HG02588 (cell line): ENCODE results near the gene DAPK2.
A peak's percentile ranks its signal among the peaks of the same experiment; 100 is the strongest.
"Not testable (repeated sequence)": the region's sequence is repeated elsewhere in the genome, so short reads cannot be mapped to it uniquely, and the experiment has no call there.

ENCODE experiments used
- ATAC-seq: cut with Tn5 transposase; IDR thresholded peaks from one replicate; pipeline ENCODE4 v1.9.1; 2021; ENCODE audit warnings: mild to moderate bottlenecking, moderate library complexity; ENCODE audit not compliant: unreplicated experiment

DAPK2 gene

DNA sequence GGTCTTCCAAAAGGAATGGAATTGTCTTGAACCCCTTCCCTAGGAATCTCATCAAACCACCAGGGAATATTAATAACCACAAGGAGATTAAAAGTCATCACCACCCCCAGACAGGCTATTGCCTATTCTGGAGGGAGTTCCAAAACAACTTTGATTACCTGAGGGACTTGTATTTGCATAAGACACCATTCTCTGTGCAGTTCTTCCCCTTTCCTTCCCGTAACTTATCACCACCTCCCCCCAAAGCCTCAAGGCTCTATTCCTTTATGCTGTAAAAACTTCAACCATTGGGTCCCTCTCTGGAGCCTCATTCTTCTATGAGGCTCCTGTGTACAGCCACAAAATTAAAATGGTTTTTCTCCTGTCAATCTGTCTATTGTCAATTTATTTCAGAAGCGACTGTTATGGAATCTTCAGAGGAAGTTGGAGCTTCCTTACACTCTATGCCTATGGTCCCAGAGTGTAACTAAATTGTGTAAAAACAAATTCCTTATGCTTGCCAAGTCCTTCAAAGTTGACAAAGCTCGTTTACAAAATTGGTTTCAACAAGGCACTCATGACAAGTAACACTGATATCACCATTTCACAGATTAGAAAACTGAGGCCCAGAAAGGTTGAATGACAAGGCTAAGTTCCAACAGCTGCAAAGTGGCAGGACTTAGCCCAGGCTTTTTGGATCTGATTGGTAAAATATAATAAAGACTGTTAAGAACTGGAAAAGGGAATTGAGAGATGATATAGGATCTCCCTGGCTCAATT lies 144.2 kb downstream of the DAPK2 start:
- ATAC-seq, result no peak

DNA sequence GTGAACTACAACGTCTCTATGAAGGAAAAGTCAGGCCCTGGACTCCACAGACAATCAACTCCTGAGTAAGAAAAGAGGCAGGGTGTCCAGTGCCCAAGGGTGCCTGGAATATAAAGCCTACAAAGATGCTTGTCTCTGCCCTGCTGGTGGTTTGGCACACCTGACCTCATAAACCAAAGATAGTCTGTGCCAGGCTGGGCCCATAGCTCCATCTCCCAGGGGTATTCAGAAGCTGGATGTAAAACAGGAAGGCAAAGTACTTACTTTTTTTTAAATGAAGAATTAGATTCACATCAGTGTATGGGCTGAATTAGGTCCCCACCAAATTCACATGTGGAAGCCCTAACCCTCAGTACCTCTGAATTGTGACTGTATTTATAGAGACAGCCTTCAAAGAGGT lies 146.0 kb downstream of the DAPK2 start:
- ATAC-seq, result no peak

DNA sequence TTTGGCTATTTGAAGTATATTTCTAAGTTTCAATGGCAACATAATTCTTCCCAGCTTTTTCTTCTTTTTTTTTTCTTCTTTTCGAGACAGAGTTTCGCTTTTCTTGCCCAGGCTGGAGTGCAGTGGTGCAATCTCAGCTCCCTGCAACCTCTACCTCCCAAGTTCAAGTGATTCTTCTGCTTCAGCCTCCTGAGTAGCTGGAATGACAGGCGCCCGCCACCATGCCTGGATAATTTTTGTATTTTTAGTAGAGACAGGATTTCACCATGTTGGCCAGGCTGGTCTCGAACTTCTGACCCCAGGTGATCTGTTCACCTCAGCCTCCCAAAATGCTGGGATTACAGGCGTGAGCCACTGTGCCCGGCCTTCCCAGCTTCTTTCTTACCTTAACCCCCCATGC lies 146.7 kb downstream of the DAPK2 start:
- not testable (repeated sequence) for ATAC-seq

DNA sequence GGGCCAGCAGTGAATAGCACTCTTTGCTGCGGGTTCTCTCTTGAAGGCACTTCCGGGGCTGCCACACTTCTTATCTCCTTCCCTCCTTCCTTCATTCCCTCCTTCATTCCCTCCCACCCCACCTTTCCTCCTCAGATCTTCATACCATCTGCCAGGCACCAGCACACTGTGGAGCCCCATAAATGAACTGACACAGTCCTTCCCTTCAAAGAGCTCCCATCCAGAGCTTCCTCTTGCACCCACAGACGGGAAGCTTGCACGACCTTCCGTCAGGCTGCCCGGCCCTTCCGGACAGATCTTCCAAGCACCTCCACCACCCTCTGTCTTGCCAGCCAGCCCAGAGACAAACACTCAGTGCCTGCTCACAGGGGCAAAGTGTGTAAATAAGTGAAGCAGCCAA lies 147.1 kb downstream of the DAPK2 start:
- ATAC-seq, result no peak

DNA sequence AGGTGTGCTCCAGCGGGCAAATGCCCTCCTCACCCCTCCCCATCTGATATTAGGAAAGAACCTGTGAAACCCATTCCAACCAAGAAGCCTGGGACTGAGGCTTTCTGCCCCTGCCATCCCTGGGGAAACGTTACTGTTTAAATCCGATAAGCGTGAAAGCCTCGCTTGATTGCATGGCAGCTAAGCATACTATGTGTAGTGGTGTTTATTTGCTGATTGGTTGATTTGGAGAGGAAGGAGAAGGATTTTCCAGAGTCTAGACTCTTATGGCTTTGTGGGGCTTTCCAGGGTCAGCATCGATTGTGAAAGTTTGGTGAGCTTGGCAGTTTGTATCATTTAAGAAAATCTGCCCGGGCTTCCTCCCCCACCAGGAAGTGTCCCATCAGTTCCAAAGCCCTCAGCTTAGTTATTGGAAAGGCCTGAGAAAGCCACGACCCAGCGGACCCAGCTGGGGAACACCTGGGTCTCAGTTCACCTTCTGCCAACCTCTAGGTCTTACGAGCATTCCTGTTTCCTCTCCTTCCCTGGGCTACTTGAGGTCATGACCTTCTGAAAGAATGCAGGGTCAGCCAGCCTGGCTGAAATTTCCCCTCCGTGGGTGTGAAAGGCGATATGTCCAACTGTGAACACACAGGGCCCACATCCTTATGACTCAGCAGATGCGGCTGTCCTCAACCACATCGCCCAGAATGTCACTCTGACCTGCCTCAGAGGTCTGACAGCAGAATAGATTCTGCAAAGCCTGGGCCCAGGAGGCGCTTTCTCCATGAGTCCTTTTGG lies 149.8 kb downstream of the DAPK2 start:
- peak; percentile 71 for ATAC-seq

DNA sequence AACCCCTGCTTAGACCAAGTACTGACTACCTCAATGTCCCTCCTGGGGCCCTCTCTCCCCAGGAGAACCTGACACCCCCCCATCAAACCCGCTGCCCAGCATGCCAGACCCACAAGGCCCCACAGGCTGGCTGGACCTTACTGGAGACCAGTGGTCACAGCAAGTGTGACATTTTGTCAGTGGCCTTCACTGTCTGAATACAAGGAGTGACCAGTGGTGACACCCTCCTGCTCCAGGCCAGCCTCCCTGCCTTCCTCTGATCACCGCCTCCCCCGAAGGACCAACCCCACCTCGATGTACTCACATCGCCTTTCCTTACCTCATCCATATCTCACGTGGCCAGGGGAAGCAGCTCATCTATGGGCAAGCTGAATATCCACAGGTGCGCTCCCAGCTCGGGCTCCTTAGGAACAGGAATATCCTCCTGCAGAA lies 150.5 kb downstream of the DAPK2 start:
- ATAC-seq, result no peak

DNA sequence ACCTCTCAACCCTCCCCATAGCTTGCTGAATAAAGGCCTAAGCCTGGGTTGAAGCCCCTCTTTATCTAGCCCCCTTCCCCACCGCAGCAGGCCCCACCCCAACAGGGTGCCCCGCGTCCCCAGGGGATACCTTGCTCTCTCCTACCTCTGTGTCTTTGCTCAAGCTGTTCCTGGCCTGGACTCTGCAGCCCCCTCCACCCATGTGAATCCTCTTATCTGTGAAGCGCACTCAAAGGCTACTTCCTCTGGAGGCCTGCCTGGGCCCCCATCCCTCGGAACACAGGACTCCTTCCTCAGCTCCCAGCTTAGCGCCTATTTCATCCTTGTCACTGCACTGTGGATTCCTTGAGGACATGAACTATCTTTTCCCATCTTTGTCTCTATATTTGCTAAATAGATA lies 151.1 kb downstream of the DAPK2 start:
- ATAC-seq, result no peak

DNA sequence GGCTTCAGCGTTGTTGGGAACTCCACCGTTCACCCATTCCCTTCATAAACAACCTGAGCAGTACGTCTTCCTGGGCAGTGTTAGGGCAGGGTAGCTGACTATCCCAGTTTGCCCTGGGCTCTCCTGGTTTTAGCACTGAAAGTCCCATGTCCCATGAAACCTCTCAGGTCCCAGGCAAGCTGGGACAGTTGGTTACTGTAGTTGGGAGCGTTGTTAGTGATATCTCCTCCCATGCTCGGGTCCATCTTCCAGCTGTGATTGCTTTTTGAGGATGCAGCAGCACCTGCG lies 151.7 kb downstream of the DAPK2 start:
- ATAC-seq, result no peak

DNA sequence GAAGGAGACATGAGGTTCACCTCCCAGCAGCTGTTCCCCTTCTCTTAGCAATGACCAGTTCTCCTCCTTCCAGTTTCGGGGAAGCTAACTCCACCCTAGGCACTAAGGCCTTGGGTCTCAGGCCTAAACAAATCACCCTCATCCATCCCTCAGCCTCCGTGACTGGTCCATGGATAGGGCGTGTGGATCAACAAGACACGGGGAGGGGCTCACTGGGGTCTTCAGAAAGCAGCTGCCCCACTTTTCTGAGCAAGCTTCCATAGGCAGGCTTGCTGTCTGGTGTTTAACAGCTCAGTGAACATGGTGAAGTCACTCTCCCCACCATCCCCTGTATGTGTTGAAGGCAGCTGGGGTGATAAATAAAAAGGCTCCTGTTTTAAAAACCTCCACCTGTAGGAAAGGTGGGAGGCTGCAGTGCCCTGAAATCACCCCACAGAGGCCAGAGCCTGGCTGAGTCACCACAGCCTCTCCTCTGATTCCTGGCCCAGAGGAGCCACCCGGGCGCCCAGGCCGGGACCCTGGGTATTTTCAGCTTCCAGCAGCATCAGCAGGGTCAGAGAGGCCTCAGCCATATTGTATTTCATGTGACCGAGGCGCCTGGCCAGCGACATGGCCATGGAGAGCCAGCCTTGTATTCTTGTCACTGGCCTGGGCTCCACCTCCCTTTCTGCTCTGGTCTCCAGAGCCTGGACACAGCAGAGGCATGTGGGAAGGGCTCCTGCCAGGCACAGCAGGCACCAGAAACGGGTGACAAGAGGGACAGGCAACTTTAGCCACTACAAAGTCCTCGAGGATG lies 152.2 kb downstream of the DAPK2 start:
- no peak for ATAC-seq

DNA sequence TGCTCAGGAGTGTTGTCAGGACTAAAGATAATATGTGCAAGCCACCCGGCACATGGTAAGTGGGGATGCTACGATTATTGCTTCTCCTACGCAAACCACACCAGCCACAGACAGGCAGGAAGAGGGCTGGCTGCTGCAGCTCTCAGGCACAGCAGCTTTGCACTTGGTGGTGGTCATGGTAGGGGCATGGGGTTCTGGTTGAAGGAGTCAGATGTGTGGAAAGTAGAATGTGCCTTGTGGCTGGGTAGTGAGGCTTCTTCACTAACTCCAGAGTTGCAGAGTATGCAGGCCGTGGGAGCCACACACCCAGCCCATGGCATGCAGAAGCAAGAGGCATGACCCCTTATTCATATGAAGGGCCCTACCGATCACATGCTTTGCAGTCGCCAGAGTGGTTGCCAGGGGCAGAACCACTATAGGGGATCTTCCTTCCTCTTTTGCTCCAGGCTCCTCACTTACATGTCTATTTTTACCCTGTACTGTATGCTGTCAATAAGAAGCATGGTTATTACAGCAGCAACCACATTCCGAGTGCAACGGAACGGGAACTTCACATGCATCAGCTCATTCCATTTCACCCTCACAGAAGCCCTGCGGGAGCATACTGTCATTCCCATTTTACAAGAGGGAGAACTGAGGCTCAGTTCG lies 153.4 kb downstream of the DAPK2 start:
- ATAC-seq, result no peak

DNA sequence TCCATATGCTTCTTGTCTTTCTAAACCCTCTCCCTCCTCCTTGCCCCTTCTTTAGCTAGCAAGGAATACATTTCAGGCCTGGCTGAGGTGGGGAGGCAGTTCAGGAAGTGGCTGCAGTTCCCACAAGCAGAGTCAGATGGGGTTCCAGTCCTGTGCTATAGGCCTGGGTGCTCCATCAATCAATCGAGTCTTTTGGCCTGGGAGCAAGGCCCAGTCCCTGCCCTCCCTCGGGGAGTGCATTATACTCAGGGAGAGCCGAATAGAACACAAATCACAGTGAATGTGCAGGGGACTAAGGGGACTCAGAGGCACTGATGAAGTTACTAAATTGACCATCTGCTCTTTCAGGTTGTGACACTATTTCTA lies 154.5 kb downstream of the DAPK2 start:
- ATAC-seq, result no peak

DNA sequence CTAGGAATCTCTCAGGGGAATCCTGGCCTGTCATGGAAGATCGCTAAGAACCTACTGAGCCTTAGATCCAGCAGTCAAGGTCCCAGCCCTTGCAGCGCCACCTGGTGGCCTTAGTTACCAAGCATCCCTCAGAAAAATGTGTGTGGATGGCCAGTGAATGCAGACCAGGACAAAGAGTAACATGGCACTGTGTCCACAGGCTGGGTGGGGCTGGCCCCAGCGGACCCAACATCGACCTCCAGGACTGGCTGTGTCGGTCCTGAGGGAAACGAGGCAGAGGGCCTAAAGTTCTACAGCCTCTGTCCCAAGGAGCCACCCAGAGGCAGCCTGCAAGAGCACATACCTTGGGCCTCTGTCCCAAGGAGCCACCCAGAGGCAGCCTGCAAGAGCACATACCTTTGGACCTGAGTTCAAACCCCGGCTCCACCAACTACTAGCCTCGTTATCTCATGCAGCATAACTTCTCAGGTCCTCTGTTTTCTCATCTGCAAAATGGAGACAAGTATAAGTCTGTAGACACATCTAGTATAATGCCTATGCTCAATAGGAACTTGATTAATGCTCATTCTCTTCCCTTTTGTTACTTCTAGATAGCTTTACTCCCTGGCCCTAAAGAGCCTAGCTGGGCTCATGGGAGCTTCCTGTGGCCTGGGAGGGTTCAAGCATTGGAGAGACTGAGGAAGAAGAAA lies 155.1 kb downstream of the DAPK2 start:
- no peak for ATAC-seq

DNA sequence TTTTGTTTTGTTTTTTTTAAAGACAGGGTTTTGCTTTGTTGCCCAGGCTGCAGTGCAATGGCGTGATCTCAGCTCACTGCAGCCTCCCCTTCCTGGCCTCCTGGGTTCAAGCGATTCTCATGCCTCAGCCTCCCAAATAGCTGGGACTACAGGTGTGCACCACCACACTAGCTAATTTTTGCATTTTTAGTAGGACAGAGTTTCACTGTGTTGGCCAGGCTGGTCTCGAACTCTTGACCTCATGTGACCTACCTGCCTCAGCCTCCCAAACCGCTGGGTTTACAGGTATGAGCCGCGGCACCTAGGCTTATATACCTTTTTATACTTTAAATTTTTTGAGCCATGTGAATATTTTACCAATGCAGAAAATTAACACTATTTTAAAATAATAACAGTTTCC lies 155.7 kb downstream of the DAPK2 start:
- ATAC-seq, result no peak

DNA sequence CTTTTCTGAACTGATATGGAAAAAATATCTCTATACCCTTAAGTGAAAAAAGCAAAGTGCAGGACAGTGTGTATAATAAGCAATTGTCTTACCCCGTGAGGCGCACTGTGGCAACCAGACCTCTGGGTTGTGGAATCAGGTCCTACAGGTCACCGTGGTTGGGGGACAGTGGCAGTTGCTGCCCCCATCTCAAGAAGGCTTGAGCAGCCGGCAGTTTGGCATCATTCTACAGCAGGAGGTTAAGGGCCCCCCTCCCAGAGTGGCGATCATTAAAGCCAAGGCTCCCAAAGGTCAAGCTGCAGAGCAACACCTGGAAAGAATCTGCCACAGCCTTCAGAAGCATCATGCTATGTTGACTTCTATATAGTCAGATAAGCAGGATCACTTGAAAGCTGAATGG lies 156.5 kb downstream of the DAPK2 start:
- no peak for ATAC-seq

DNA sequence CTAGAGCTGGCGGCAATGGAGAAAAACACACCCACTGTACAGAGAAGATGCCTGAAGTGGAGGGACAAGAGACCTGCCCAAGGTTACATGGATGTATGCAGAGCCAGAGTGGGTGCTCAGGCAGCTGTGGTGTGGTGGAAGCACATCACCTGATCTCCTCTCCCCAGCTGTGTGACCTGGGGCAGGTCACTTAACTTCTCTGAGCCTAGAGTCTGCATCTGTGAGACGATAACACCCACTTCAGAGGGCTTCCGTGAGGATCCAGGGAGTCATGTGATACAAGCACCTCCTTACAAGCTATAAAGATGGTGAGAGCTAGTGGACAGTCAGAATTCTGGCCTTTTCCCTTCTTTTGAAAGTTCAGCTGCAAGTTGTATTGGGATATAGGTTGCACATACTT lies 157.5 kb downstream of the DAPK2 start:
- ATAC-seq, result no peak

DNA sequence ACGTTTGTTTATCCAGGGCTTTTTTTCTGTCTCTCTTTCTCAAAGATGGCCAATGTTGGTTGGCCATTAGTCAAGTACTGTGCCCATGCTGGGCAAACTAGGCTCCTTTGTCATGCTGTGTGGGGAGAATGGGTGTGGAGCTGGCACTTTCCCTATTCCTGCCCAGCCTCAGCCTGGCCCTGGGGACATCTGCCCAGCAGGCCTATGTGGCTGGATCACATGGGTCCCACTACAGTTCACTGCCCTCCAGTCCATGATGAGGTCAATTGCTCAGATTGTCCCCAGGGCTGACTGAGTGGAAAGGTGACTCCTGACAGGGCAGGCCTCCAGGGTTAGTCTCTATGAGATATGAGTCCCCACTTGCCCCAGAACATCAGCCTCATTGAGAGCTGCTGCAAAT lies 158.1 kb downstream of the DAPK2 start:
- no peak for ATAC-seq

DNA sequence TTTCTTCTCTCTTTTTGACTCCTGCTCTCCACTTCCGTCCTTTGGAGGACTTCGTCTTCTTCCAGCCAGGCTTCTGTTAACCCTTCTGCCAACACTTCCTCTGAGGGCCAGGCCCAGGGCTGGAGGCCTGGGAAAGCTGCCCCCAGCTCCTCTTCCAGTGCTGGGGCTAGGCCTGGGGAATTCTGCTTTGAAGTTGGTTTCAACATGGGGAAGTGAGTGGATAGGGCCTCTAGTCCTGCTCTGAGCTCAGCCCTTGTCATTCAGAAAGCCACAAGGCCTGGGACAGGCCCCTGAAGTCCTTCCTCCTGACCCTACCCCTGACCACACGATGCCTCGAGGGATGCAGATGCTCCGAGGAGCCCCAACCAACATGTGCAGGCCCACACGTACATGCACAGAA lies 158.7 kb downstream of the DAPK2 start:
- ATAC-seq, result no peak

DNA sequence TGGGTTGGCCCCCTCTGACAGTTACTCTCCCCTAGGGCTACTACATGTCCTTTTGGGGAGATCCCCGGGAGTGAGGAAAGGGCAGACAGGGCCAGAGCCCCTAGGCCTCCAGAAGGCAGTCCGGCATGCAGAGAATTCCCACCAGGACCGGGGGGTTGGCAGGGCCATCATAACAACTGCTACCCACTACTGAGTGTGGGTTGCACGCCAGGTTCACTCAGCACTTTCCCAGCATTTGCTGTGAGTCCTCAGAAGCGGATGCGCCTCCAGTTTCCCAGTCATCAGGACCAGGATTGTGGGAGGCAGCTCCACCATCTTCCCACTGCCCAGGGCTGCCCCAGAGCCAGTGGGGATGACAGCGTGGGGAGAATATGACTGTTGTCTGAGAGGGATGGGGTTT lies 161.3 kb downstream of the DAPK2 start:
- no peak for ATAC-seq

DNA sequence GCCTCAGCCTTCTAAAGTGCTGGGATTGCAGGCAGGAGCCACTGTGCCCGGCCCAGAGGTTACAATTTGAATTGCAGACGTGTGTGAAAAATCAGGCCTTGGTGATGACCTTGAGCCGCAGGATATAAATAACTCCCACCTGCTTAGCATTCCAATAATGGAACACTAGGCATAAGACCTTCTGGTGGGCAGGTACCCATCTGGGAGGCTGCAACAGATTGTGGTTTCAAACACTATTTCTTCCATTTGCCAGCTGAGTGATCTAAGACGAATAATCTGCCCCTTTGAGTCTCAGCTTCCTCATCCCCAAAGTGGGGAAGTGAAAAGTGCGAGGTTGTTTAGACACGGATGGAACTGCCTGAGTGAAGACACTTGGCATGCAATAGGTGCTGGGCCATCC lies 164.9 kb downstream of the DAPK2 start:
- no peak for ATAC-seq

DNA sequence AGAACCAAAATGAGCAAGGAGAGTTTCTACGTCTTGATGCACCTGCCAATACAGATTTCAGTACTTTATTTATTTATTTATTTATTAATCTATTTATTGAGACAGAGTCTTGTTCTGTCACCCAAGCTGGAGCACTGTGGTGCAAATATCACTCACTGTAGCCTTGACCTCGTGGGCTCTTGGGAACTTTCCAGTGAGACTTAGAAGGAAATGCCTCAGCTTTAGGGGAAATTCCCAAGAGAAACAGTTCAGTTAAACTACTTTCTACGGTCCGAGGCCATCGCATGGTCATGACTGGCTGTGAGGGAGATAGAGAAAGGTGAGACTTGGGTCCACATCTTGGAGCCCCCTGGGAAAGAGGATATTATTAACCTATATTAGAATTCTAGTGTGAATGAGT lies 165.5 kb downstream of the DAPK2 start:
- no peak for ATAC-seq

DNA sequence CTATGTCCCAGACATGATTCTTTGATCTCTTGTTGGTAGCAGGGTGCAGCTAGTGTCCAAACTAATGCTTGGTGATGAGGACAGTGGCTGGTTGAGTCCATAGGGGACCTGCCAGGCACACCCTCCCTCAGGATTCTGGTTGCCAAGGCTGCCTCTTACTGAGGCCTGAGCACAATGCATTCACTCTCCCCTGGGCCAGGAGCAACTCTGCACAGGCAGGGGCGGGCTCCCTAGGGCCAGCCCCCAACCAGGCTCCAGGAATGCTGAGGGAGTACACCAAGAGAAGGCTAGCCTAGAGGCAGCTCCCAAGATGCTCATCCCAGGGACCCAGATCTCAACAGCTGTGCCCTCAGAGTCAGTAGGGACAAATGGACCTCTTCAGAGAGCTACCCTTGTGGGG lies 166.3 kb downstream of the DAPK2 start:
- ATAC-seq, result no peak
